Adipocyte (in vitro differentiated cells): ENCODE results near the gene PRKCA.
A peak's percentile ranks its signal among the peaks of the same experiment; 100 is the strongest.

Source experiments
- DNase-seq: peaks from one replicate; pipeline ENCODE4 v3.0.0-alpha.2; 2015; ENCODE audit warnings: low read depth
- H3K27me3 ChIP-seq: replicated peaks from 2 replicates; pipeline ENCODE4 v1.7.0; 2013; ENCODE audit warnings: mild to moderate bottlenecking, low read length, moderate library complexity; ENCODE audit not compliant: control insufficient read depth, insufficient read depth
- H3K36me3 ChIP-seq: 2 replicates; pipeline ENCODE4 v1.7.0; 2013; ENCODE audit warnings: low read length, mild to moderate bottlenecking, moderate library complexity; ENCODE audit not compliant: control insufficient read depth, insufficient read depth, severe bottlenecking
- H3K4me1 ChIP-seq: 2 replicates; pipeline ENCODE4 v1.7.0; 2013; ENCODE audit warnings: mild to moderate bottlenecking, low read length, moderate library complexity; ENCODE audit not compliant: control insufficient read depth, insufficient read depth
- H3K4me3 ChIP-seq: 2 replicates; pipeline ENCODE4 v1.7.0; 2013; ENCODE audit warnings: mild to moderate bottlenecking, low read length, moderate library complexity
- H3K9ac ChIP-seq: 2 replicates; pipeline ENCODE4 v1.7.0; 2013; ENCODE audit warnings: mild to moderate bottlenecking, low read length, moderate library complexity
- H3K9me3 ChIP-seq: 2 replicates; pipeline ENCODE4 v1.7.0; 2013; ENCODE audit warnings: mild to moderate bottlenecking, low read length, moderate library complexity; ENCODE audit not compliant: control insufficient read depth

PRKCA gene

GRCh38 chr17:66496306-66496705, 193.9 kb downstream of the PRKCA start:
- H3K4me3 ChIP-seq, result no peak overlapping the region
- no peaks in the 10 kb centered on the region for H3K9me3 ChIP-seq
- H3K36me3 ChIP-seq, result no peaks in the 10 kb centered on the region
- DNase-seq, result no peak
- H3K27me3 ChIP-seq, result no peaks in the 10 kb centered on the region
- no peak overlapping the region for H3K9ac ChIP-seq
- peaks cover 27% of the 10 kb centered on the region for H3K4me1 ChIP-seq

GRCh38 chr17:66498580-66498979, 196.2 kb downstream of the PRKCA start:
- Histone ChIP-seq H3K9ac (no peak overlapping the region), H3K4me1 (peaks cover 16% of the 10 kb centered on the region), H3K4me3 (no peak overlapping the region), H3K27me3 (no peaks in the 10 kb centered on the region), H3K36me3 (no peaks in the 10 kb centered on the region), H3K9me3 (no peaks in the 10 kb centered on the region)
- no peak for DNase-seq

- Histone ChIP-seq H3K9ac (no peak overlapping the region), H3K4me3 (no peak overlapping the region), H3K36me3 (no peaks in the 10 kb centered on the region), H3K9me3 (no peaks in the 10 kb centered on the region), H3K27me3 (no peaks in the 10 kb centered on the region), H3K4me1 (peaks cover 32% of the 10 kb centered on the region)
- no peak for DNase-seq
Measured at GRCh38 chr17:66506641-66507040, 204.2 kb downstream of the PRKCA start.

- peak; percentile 83 for DNase-seq
Measured at GRCh38 chr17:66507103-66507923, 204.9 kb downstream of the PRKCA start.

GRCh38 chr17:66507982-66508760, 205.8 kb downstream of the PRKCA start:
- Histone ChIP-seq H3K4me3 (peak overlapping the region; percentile 63), H3K27me3 (no peaks in the 10 kb centered on the region), H3K4me1 (peaks cover 32% of the 10 kb centered on the region)

More at GRCh38 chr17:66507103-66507923, 204.9 kb downstream of the PRKCA start:
- no peaks in the 10 kb centered on the region for H3K9me3 ChIP-seq
- H3K36me3 ChIP-seq, result no peaks in the 10 kb centered on the region
- H3K4me3 ChIP-seq, result peak overlapping the region; percentile 63
- peak overlapping the region; percentile 40 for H3K9ac ChIP-seq
- H3K4me1 ChIP-seq, result peaks cover 32% of the 10 kb centered on the region
- no peaks in the 10 kb centered on the region for H3K27me3 ChIP-seq

GRCh38 chr17:66508896-66509844, 206.8 kb downstream of the PRKCA start:
- H3K4me1 ChIP-seq, result peaks cover 32% of the 10 kb centered on the region
- no peaks in the 10 kb centered on the region for H3K36me3 ChIP-seq
- H3K9me3 ChIP-seq, result no peaks in the 10 kb centered on the region
- H3K9ac ChIP-seq, result no peak overlapping the region
- H3K27me3 ChIP-seq, result no peaks in the 10 kb centered on the region
- no peak overlapping the region for H3K4me3 ChIP-seq
- DNase-seq, result peak; percentile 54

More at GRCh38 chr17:66507982-66508760, 205.8 kb downstream of the PRKCA start:
- peak overlapping the region; percentile 40 for H3K9ac ChIP-seq
- no peak for DNase-seq
- H3K9me3 ChIP-seq, result no peaks in the 10 kb centered on the region
- H3K36me3 ChIP-seq, result no peaks in the 10 kb centered on the region

- no peaks in the 10 kb centered on the region for H3K9me3 ChIP-seq
- H3K36me3 ChIP-seq, result no peaks in the 10 kb centered on the region
- no peaks in the 10 kb centered on the region for H3K27me3 ChIP-seq
- no peak for DNase-seq
- H3K9ac ChIP-seq, result no peak overlapping the region
- peaks cover 32% of the 10 kb centered on the region for H3K4me1 ChIP-seq
- no peak overlapping the region for H3K4me3 ChIP-seq
Measured at GRCh38 chr17:66509926-66510325, 207.5 kb downstream of the PRKCA start.

GRCh38 chr17:66511135-66511534, 208.7 kb downstream of the PRKCA start:
- Histone ChIP-seq H3K4me3 (no peak overlapping the region), H3K36me3 (no peaks in the 10 kb centered on the region), H3K4me1 (peaks cover 32% of the 10 kb centered on the region), H3K9me3 (no peaks in the 10 kb centered on the region), H3K9ac (no peak overlapping the region), H3K27me3 (no peaks in the 10 kb centered on the region)
- DNase-seq, result no peak

- no peak for DNase-seq
- H3K4me1 ChIP-seq, result peaks cover 12% of the 10 kb centered on the region
- H3K27me3 ChIP-seq, result no peaks in the 10 kb centered on the region
- H3K9ac ChIP-seq, result no peak overlapping the region
- no peaks in the 10 kb centered on the region for H3K36me3 ChIP-seq
- no peak overlapping the region for H3K4me3 ChIP-seq
- no peaks in the 10 kb centered on the region for H3K9me3 ChIP-seq
Measured at GRCh38 chr17:66514227-66514806, 211.9 kb downstream of the PRKCA start.

- H3K36me3 ChIP-seq, result no peaks in the 10 kb centered on the region
- no peak for DNase-seq
- no peak overlapping the region for H3K9ac ChIP-seq
- peaks cover 4% of the 10 kb centered on the region for H3K4me1 ChIP-seq
- H3K4me3 ChIP-seq, result no peak overlapping the region
- no peaks in the 10 kb centered on the region for H3K27me3 ChIP-seq
- no peaks in the 10 kb centered on the region for H3K9me3 ChIP-seq
Measured at GRCh38 chr17:66515974-66516373, 213.6 kb downstream of the PRKCA start.
